ENCODE results near the gene ATP5F1A. TPM values are rescaled to one million over a fixed set of nuclear protein-coding genes. Genes with fewer than 3 reads are reported as not detected.

Gene ATP5F1A
- total RNA-seq, 1 donor from 2014 or later = 1,743 TPM

DNA sequence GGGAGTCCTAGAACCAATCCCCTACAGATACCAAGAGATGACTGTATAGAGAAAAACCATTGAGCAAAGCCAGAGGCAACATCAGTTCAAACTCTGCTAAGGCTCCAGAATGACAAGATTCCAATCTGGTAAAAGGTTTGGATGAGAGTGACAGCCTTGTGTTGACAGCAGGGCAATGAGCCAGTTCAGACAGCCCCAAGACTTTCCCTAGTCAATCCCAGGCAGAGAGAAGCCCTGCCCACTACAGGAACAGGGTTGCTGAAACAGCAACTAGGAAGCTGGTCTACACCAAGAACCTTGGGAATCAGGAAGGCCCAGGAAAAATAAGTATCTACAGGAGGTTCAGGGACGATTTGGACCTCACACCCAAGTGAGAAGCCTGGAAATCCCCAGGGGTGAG, 29.3 kb downstream of the ATP5F1A start:
- intact Hi-C loops (cut with micrococcal nuclease) = no loop called here
- Histone ChIP-seq H3K4me1 (peaks cover 29% of the 10 kb centered on the region), H3K36me3 (no peaks in the 10 kb centered on the region), H3K27me3 (ENCODE audit: low read depth) (no peaks in the 10 kb centered on the region), H3K4me3 (no peak overlapping the region), H3K9me3 (replicated peaks) (peaks cover 9% of the 10 kb centered on the region), H3K27ac (replicated peaks) (no peak overlapping the region)
- no peak for DNase-seq
- TF ChIP-seq CTCF (IDR thresholded peaks at IDR 0.05; ENCODE audit: borderline replicate concordance) = no peak

DNA sequence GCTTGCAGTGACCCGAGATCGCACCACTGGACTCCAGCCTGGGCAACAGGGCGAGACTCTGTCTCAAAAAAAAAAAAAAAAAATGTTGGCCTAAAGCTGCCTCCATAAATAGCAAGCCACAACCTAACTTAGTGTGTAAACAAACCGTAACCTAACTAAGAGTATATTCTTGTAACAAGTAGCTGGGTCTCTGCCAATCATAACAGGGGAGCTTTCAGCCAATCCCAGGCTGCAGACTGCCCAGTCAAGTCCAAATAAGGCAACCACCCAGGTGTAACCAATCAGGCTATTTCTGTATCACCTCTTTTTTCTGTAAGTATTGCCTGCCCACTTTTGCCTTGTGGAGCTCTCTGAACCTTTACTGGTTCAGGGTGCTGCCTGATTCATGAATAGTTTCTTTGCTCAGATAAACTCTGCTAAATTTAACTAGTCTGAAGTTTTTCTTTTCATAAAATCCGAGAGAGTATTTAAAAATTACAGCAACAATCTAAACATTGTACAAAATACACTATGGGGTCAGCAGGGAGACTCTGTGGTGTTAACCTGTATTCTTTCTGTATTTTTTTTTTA, 30.6 kb downstream of the ATP5F1A start:
- no peak overlapping the region for H3K27ac ChIP-seq (replicated peaks)
- peaks cover 17% of the 10 kb centered on the region for H3K4me1 ChIP-seq
- no peak overlapping the region for H3K4me3 ChIP-seq
- intact Hi-C loops (cut with micrococcal nuclease) = no loop called here
- peaks cover 9% of the 10 kb centered on the region for H3K9me3 ChIP-seq (replicated peaks)
- H3K36me3 ChIP-seq = no peaks in the 10 kb centered on the region
- H3K27me3 ChIP-seq (ENCODE audit: low read depth) = no peaks in the 10 kb centered on the region
- no peak for TF ChIP-seq CTCF (IDR thresholded peaks at IDR 0.05; ENCODE audit: borderline replicate concordance)
- no peak for DNase-seq

GRCh38 chr18:46062781-46063180, 35.3 kb downstream of the ATP5F1A start:
- intact Hi-C loops (cut with micrococcal nuclease) = no loop called here
- Histone ChIP-seq H3K9me3 (replicated peaks) (peaks cover 4% of the 10 kb centered on the region), H3K4me1 (no peaks in the 10 kb centered on the region), H3K4me3 (no peak overlapping the region), H3K36me3 (no peaks in the 10 kb centered on the region), H3K27ac (replicated peaks) (no peak overlapping the region), H3K27me3 (ENCODE audit: low read depth) (no peaks in the 10 kb centered on the region)
- TF ChIP-seq CTCF (IDR thresholded peaks at IDR 0.05; ENCODE audit: borderline replicate concordance) = no peak
- no peak for DNase-seq

DNA sequence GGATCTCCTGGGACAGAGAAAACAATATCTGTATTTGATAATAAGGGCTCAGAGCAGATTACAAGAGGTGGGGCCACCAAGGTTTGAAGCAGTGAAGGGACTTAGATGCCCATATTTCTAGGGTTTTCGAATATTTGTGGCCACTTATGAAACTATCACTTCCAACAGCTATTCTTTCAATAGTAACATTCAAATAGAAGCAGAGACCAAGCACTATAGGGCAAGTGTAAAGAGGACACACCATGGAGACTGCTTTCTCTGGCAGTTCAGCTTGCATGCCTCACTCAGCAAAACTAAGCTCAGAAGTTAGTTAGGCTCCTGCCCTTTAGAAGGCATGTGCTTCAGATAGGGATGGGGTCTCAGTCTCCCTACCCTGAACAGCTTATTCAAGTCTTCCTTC, 36.3 kb downstream of the ATP5F1A start:
- TF ChIP-seq CTCF (IDR thresholded peaks at IDR 0.05; ENCODE audit: borderline replicate concordance) = no peak
- no peaks in the 10 kb centered on the region for H3K9me3 ChIP-seq (replicated peaks)
- no peaks in the 10 kb centered on the region for H3K27me3 ChIP-seq (ENCODE audit: low read depth)
- no peaks in the 10 kb centered on the region for H3K36me3 ChIP-seq
- H3K4me3 ChIP-seq = no peak overlapping the region
- H3K4me1 ChIP-seq = no peaks in the 10 kb centered on the region
- no peak overlapping the region for H3K27ac ChIP-seq (replicated peaks)
- intact Hi-C loops (cut with micrococcal nuclease) = no loop called here
- DNase-seq = no peak

DNA sequence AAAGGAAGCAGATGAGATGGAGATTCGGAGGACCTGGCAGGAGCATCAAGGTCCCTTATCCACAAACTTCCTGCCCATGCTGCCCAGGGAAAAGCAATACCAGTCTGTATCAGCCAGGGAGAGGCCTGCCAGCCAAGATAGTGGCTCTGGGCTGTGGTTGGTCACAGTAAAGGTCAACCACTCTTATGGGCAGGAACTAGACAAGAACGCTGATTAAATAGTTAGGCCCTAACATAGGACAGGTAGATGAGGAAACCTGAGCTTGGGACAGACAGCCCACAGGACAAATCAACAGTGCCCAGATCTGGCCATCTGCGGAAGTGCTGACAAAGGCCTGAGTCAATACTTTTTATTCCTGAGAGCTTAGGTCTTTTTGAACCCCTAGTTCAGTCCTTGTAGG, 36.7 kb downstream of the ATP5F1A start:
- DNase-seq = no peak
- no peak overlapping the region for H3K4me3 ChIP-seq
- H3K27ac ChIP-seq (replicated peaks) = no peak overlapping the region
- H3K4me1 ChIP-seq = no peaks in the 10 kb centered on the region
- no peaks in the 10 kb centered on the region for H3K27me3 ChIP-seq (ENCODE audit: low read depth)
- no peak for TF ChIP-seq CTCF (IDR thresholded peaks at IDR 0.05; ENCODE audit: borderline replicate concordance)
- H3K36me3 ChIP-seq = no peaks in the 10 kb centered on the region
- H3K9me3 ChIP-seq (replicated peaks) = no peaks in the 10 kb centered on the region
- intact Hi-C loops (cut with micrococcal nuclease) = no loop called here
